H9 (cell line): Measurements from ENCODE around the gene DDX39A. TPM values are rescaled to one million over a fixed set of nuclear protein-coding genes. Genes with fewer than 3 reads are reported as not detected.

Experiments
- DNase-seq: peaks from one replicate; pipeline ENCODE4 v3.0.0-alpha.2; 2017
- H2AFZ ChIP-seq: one replicate; pipeline ENCODE4 v1.6.1; 2013; ENCODE audit warnings: mild to moderate bottlenecking, low read length, control low read depth, moderate library complexity
- H2AK5ac ChIP-seq: 2 replicates; pipeline ENCODE4 v1.6.1; 2013; ENCODE audit warnings: low read length, control low read depth, mixed read lengths; ENCODE audit not compliant: insufficient read length
- H2BK120ac ChIP-seq: one replicate; pipeline ENCODE4 v1.6.1; 2013; ENCODE audit warnings: low read depth, mild to moderate bottlenecking, low read length, control low read depth, inconsistent platforms; ENCODE audit not compliant: poor library complexity, severe bottlenecking
- H2BK12ac ChIP-seq: 2 replicates; pipeline ENCODE4 v1.6.1; 2013; ENCODE audit warnings: low read length, control low read depth, mixed read lengths, low read depth; ENCODE audit not compliant: insufficient read length
- H2BK15ac ChIP-seq: 2 replicates; pipeline ENCODE4 v1.6.1; 2013; ENCODE audit warnings: low read depth, low read length, control low read depth
- H2BK20ac ChIP-seq: one replicate; pipeline ENCODE4 v1.6.1; 2013; ENCODE audit warnings: low read depth, mild to moderate bottlenecking, low read length, control low read depth, inconsistent platforms; ENCODE audit not compliant: poor library complexity, severe bottlenecking
- H2BK5ac ChIP-seq: 2 replicates; pipeline ENCODE4 v1.6.1; 2013; ENCODE audit warnings: low read length, control low read depth, mixed read lengths; ENCODE audit not compliant: insufficient read length
- H3K14ac ChIP-seq: 2 replicates; pipeline ENCODE4 v1.6.1; 2013; ENCODE audit warnings: low read length, control low read depth; ENCODE audit not compliant: insufficient read depth
- H3K18ac ChIP-seq: 2 replicates; pipeline ENCODE4 v1.6.1; 2013; ENCODE audit warnings: low read depth, mild to moderate bottlenecking, mixed read lengths, low read length, control low read depth; ENCODE audit not compliant: insufficient read length
- H3K23ac ChIP-seq: 2 replicates; pipeline ENCODE4 v1.6.1; 2013; ENCODE audit warnings: low read length, control low read depth, mixed read lengths, low read depth; ENCODE audit not compliant: insufficient read length
- H3K23me2 ChIP-seq: 2 replicates; pipeline ENCODE4 v1.6.1; 2013; ENCODE audit warnings: low read depth, mild to moderate bottlenecking, mixed read lengths, low read length, control low read depth; ENCODE audit not compliant: insufficient read length, poor library complexity, severe bottlenecking
- H3K27ac ChIP-seq: 2 replicates; pipeline ENCODE4 v1.5.1; 2013; ENCODE audit warnings: low read length, control low read depth, mixed read lengths, low read depth; ENCODE audit not compliant: insufficient read length
- H3K27me3 ChIP-seq: 2 replicates; pipeline ENCODE4 v1.6.1; 2013; ENCODE audit warnings: low read length, control low read depth, inconsistent platforms; ENCODE audit not compliant: insufficient read depth
- H3K4ac ChIP-seq: 2 replicates; pipeline ENCODE4 v1.6.1; 2013; ENCODE audit warnings: low read depth, mild to moderate bottlenecking, control low read depth, inconsistent platforms, low read length, moderate library complexity
- H3K4me1 ChIP-seq: 2 replicates; pipeline ENCODE4 v1.6.1; 2013; ENCODE audit warnings: low read length, control low read depth, inconsistent platforms; ENCODE audit not compliant: insufficient read depth
- H3K4me2 ChIP-seq: 2 replicates; pipeline ENCODE4 v1.6.1; 2013; ENCODE audit warnings: low read length, control low read depth, mixed read lengths; ENCODE audit not compliant: insufficient read length, insufficient read depth
- H3K56ac ChIP-seq: 2 replicates; pipeline ENCODE4 v1.6.1; 2013; ENCODE audit warnings: low read depth, mild to moderate bottlenecking, mixed read lengths, low read length, control low read depth; ENCODE audit not compliant: insufficient read length
- H3K79me1 ChIP-seq: 2 replicates; pipeline ENCODE4 v1.6.1; 2013; ENCODE audit warnings: low read depth, mild to moderate bottlenecking, moderate library complexity, low read length, control low read depth, inconsistent platforms; ENCODE audit not compliant: insufficient read depth, poor library complexity, severe bottlenecking
- H3K79me2 ChIP-seq: 2 replicates; pipeline ENCODE4 v1.6.1; 2013; ENCODE audit warnings: low read length, control low read depth, inconsistent platforms; ENCODE audit not compliant: insufficient read depth
- H3K9ac ChIP-seq: 2 replicates; pipeline ENCODE4 v1.6.1; 2013; ENCODE audit warnings: low read length, control low read depth, mixed read lengths; ENCODE audit not compliant: insufficient read length; ENCODE audit errors: extremely low read depth
- H3K9me3 ChIP-seq: one replicate; pipeline ENCODE4 v1.6.1; 2013; ENCODE audit warnings: low read depth, low read length, inconsistent platforms; ENCODE audit not compliant: control insufficient read depth
- H3T11ph ChIP-seq: one replicate; pipeline ENCODE4 v1.6.1; 2013; ENCODE audit warnings: mild to moderate bottlenecking, low read length, control low read depth, inconsistent platforms
- H4K20me1 ChIP-seq: one replicate; pipeline ENCODE4 v1.6.1; 2013; ENCODE audit not compliant: control insufficient read depth, insufficient read length, insufficient read depth
- H4K5ac ChIP-seq: 2 replicates; pipeline ENCODE4 v1.6.1; 2013; ENCODE audit warnings: low read depth, mild to moderate bottlenecking, mixed read lengths, low read length, control low read depth; ENCODE audit not compliant: insufficient read length
- H4K8ac ChIP-seq: replicated peaks from 2 replicates; pipeline ENCODE4 v1.6.1; 2013; ENCODE audit warnings: low read length, control low read depth, mixed read lengths, low read depth; ENCODE audit not compliant: insufficient read length
- H4K91ac ChIP-seq: 2 replicates; pipeline ENCODE4 v1.6.1; 2013; ENCODE audit warnings: low read depth, mild to moderate bottlenecking, moderate library complexity, mixed read lengths, low read length, control low read depth; ENCODE audit not compliant: insufficient read length
- H3K27ac Mint-ChIP-seq, 3 experiments: 2 replicates in 2 of 3; 3 replicates in 1 of 3; pipeline ENCODE4 v1.8.0; 2020 to 2021; ENCODE audit warnings: mixed read lengths in 3 of 3, mild to moderate bottlenecking in 1 of 3, moderate library complexity in 1 of 3
- H3K27me3 Mint-ChIP-seq: 2 replicates; pipeline ENCODE4 v1.8.0; 2021; ENCODE audit warnings: low read depth, mild to moderate bottlenecking, moderate library complexity, mixed read lengths
- H3K36me3 Mint-ChIP-seq, 3 experiments: 2 replicates in 2 of 3; 3 replicates in 1 of 3; pipeline ENCODE4 v1.8.0; 2020 to 2021; ENCODE audit warnings: low read depth in 3 of 3, mixed read lengths in 3 of 3; ENCODE audit not compliant: insufficient read depth in 1 of 3
- H3K4me1 Mint-ChIP-seq, 2 experiments: 2 replicates each; pipeline ENCODE4 v1.8.0; 2020; ENCODE audit warnings: mixed read lengths in 2 of 2
- H3K4me3 Mint-ChIP-seq, 2 experiments: 2 replicates in 1 of 2; 3 replicates in 1 of 2; pipeline ENCODE4 v1.8.0; 2020 to 2021; ENCODE audit warnings: mild to moderate bottlenecking in 2 of 2, mixed read lengths in 2 of 2, moderate library complexity in 1 of 2
- H3K9me3 Mint-ChIP-seq, 2 experiments: 2 replicates in 1 of 2; 3 replicates in 1 of 2; pipeline ENCODE4 v1.8.0; 2020; ENCODE audit warnings: mild to moderate bottlenecking in 2 of 2, mixed read lengths in 2 of 2, moderate library complexity in 1 of 2
- CTCF ChIP-seq: fragments of 200-600 bp; sonication (generic); conservative IDR thresholded peaks from 3 replicates; pipeline ENCODE4 v1.8.0; 2021; ENCODE audit warnings: antibody characterized with exemption, mild to moderate bottlenecking
- WGBS: extraction: QIAGEN DNeasy Blood & Tissue Kit; methylation state at CpG from one replicate; pipeline ENCODE4 v1.1.7; 2013; ENCODE audit warnings: missing lambda C conversion rate, low lambda C conversion rate, mixed read lengths; ENCODE audit not compliant: insufficient read length; ENCODE audit errors: extremely low coverage; 5-methylcytosine and 5-hydroxymethylcytosine counted together
- total RNA-seq: library from RNA; stranded (reverse); gene quantifications from 2 replicates; pipeline ENCODE4 v1.2.1, GENCODE V29; 2021

The DDX39A gene
- total RNA-seq, 1 experiment from 2014 or later, result 137 TPM

- Histone ChIP-seq H2BK20ac (no peak overlapping the region), H2BK5ac (no peak overlapping the region), H2AK5ac (no peak overlapping the region), H3K27ac (no peak overlapping the region), H3K4me1 (no peaks in the 10 kb centered on the region), H2BK15ac (no peak overlapping the region), H4K91ac (no peak overlapping the region), H4K8ac (no peak overlapping the region), H2AFZ (no peak overlapping the region), H3K79me1 (no peaks in the 10 kb centered on the region), H3K23ac (no peak overlapping the region), H3K18ac (no peak overlapping the region), H3K79me2 (no peaks in the 10 kb centered on the region), H3K4ac (no peak overlapping the region), H2BK120ac (no peak overlapping the region), H3T11ph (no peak overlapping the region), H3K23me2 (no peaks in the 10 kb centered on the region), H2BK12ac (no peak overlapping the region), H3K56ac (no peak overlapping the region), H3K9ac (no peak overlapping the region), H3K27me3 (no peaks in the 10 kb centered on the region), H3K9me3 (no peaks in the 10 kb centered on the region), H3K14ac (no peak overlapping the region), H3K4me2 (no peak overlapping the region), H4K5ac (no peak overlapping the region), H4K20me1 (no peaks in the 10 kb centered on the region)
- H3K27me3 Mint-ChIP-seq, result peaks cover 4% of the 10 kb centered on the region
- H3K9me3 Mint-ChIP-seq, result no peaks in the 10 kb centered on the region
- TF ChIP-seq CTCF, result no peak
- no peaks in the 10 kb centered on the region; a peak in 1 of 7 replicates for H3K36me3 Mint-ChIP-seq
- H3K4me1 Mint-ChIP-seq, result peaks cover 11 to 15% of the 10 kb centered on the region in 2 experiments
- no CpG with 5 or more reads among the region's 10 CpGs for WGBS
- no peak for DNase-seq
- H3K4me3 Mint-ChIP-seq, result no peak overlapping the region; a peak in 1 of 5 replicates
- no peak overlapping the region for H3K27ac Mint-ChIP-seq
Measured at GRCh38 chr19:14391156-14391821, 27.9 kb downstream of the DDX39A start.
